HG03060 (cell line): ENCODE data around the gene TMC8.

Source experiments
- ATAC-seq: cut with Tn5 transposase; IDR thresholded peaks from one replicate; pipeline ENCODE4 v1.9.1; 2021; ENCODE audit warnings: low read depth, moderate number of reproducible peaks; ENCODE audit not compliant: unreplicated experiment

TMC8 gene

DNA sequence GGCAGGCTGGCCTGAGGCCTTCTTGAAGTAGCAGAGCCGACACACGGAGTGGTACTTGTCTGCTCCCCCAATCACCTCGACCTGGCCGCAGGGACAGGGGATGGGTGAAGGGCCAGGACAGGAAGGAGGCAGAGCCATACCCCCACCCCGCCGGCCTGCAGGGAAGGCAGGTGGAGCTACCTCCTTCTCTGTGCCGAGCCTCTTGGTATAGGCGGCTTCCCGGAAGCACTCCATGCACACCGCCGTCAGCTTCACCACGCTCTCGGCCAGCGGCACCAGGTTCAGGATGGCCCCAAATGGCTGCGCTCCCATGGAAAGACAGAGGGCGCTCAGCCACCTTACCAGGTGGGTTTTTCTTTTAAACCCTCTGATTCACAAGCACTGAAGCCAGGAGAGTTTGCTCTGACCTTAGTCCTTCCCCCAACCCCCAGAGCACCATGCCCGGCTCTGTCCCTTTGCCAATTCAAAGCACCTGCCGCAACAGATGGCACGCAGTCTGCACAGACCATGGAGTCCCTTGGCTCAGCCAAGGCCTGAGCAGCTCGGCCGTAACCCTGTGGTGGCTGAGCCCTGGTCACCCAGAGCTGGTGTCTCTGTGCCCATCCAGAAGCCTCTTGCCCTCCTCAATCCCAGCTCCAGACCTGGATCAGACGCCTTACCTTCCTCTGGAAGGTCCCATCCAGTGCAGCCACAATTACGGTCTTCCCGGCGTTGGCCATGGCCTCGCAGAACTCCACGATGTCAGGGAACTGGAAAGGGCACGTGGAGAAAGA, 44.5 kb downstream of the TMC8 start:
- ATAC-seq: no peak

DNA sequence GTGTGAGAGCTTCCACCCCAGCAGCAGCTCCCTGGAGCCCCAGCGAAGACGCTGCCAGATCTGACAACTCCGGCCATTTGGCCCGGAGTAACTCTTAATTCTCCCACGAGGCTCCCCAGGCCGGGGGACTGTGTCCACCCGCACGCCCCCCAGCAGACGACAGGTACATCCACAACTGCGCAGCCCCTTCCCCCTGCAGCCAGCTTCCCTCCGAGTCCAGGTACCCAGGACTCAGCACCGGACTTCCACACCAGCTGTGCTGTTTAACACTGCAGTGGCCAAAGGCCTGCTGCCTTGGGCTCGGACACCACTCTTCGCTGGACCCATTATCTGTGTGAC, 45.0 kb downstream of the TMC8 start:
- ATAC-seq: no peak

- ATAC-seq: no peak
Observed at GRCh38 chr17:78176548-78177025, 46.0 kb downstream of the TMC8 start.

DNA sequence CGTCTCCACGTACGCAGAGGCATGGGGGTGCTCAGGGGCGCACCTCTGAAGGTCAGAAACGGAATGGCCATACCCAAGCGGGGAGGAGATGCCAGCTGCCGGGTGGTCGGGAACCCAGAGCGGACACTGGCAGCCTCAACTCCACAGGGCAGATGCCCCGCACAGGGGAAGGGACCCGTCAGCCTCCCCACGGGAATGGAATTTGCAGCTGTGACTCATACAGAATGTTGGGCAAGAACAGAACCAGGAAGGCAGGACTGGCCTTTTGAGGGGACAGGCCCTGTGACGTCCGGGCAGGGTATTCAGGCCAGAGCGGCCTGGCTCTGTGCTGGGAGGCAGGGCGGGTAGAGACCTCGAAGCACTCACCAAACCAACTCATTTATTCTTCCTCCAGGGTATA, 48.8 kb downstream of the TMC8 start:
- ATAC-seq: no peak

- no peak for ATAC-seq
Observed at GRCh38 chr17:78180083-78180482, 49.5 kb downstream of the TMC8 start.

DNA sequence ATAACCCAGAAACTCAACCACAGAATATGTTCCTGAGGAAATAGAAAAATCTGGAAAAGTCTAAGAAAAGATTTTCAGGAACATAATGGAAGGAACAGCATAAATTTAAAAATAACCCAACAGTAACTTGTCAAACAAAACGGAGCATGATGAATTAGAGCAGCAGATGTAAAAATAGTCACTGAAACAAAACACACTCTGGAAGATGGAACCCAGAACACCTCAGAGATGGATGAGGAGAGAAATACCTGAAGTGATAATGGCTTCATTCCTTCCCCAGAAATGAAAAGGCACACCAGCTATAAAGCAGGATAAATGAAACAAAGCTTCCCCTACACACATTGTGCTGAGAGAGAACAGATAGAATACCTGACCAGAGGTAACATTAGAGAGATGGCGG, 49.9 kb downstream of the TMC8 start:
- no peak for ATAC-seq

DNA sequence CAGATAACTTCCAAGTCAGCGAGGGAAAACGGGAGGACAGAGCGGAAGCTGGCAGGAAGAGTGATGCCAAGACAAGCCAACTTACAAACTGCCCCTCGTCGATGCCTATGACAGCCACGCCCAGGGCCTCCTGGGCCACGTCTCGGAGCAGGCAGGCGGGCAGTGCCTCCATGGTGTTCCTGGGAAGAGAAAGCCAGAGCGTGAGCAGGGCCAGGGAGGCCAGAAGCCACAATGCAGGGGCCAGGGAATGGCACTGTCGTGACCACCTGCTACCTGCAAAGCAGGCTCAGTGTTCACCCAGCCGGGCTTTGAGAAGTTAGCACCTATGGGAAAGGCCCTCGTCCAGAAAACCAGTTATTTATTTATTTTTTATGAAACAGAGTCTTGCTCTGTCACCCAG, 51.9 kb downstream of the TMC8 start:
- ATAC-seq: no peak

- no peak for ATAC-seq
Observed at GRCh38 chr17:78183916-78184315, 53.3 kb downstream of the TMC8 start.

- ATAC-seq: no peak
Observed at GRCh38 chr17:78184351-78184750, 53.8 kb downstream of the TMC8 start.

DNA sequence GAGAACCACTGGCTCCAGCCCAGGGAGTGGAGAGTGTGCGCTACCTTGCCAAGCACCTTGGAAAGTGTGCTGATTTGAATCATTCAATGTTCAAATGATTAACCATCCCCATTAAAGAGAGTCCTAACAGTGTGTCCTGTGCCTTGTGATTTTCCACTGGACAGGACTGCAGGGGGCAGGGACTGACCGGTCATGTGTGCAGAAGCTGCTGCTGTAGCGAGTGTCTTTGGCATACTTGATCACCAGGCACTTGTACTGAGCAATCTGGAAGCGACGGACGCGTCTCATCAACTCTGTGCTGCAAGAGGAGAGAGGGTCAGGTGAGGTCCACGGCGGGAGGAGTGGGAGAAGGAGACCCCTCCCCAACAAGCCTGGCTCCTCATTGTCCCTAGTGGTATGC, 54.3 kb downstream of the TMC8 start:
- ATAC-seq: no peak

GRCh38 chr17:78185981-78186691, 55.6 kb downstream of the TMC8 start:
- no peak for ATAC-seq

GRCh38 chr17:78186692-78187595, 56.4 kb downstream of the TMC8 start, which contains the start of the genes AFMID and TK1:
Gene AFMID, plus strand, starts transcription at chr17:78187362. Its CDS starts 9 bp downstream, at chr17:78187371.
Gene TK1, minus strand, starts transcription at chr17:78187052. Its CDS starts 58 bp downstream, at chr17:78186994.
- ATAC-seq: peak; percentile 72
